Keratinocyte (primary cell): ENCODE measurements around the gene CACNA1F. TPM values are rescaled to one million over a fixed set of nuclear protein-coding genes. Genes with fewer than 3 reads are reported as not detected.

Source experiments
- DNase-seq: peaks from one replicate; pipeline ENCODE4 v3.0.0-alpha.2; 2011; ENCODE audit warnings: low read depth, missing footprints, low spot score
- FAIRE-seq: peaks from 2 replicates; lab custom pipeline; 2011; peaks lifted over from hg19 to GRCh38; lab: Jason Lieb, UNC
- H2AFZ ChIP-seq: 2 replicates; pipeline ENCODE4 v1.6.0; 2012; ENCODE audit warnings: low read length, control low read depth, inconsistent platforms; ENCODE audit not compliant: control insufficient read depth
- H3K27ac ChIP-seq: 2 replicates; pipeline ENCODE4 v1.5.1; 2011; ENCODE audit warnings: low read length; ENCODE audit not compliant: control insufficient read depth, insufficient read depth
- H3K27me3 ChIP-seq: 3 replicates; pipeline ENCODE4 v1.6.0; 2011; ENCODE audit warnings: low read length; ENCODE audit not compliant: control insufficient read depth, insufficient read depth; ENCODE audit errors: extremely low read depth
- H3K36me3 ChIP-seq, 2 experiments: 2 replicates in 1 of 2; 3 replicates in 1 of 2; pipeline ENCODE4 v1.5.1; 2011; ENCODE audit warnings: low read length in 2 of 2, mild to moderate bottlenecking in 1 of 2; ENCODE audit not compliant: control insufficient read depth in 2 of 2, insufficient read depth in 2 of 2; ENCODE audit errors: extremely low read depth in 1 of 2
- H3K4me1 ChIP-seq: 3 replicates; pipeline ENCODE4 v1.5.1; 2011; ENCODE audit warnings: low read length; ENCODE audit not compliant: control insufficient read depth, insufficient read depth; ENCODE audit errors: extremely low read depth
- H3K4me2 ChIP-seq: 3 replicates; pipeline ENCODE4 v1.6.0; 2011; ENCODE audit warnings: low read depth, low read length; ENCODE audit not compliant: control insufficient read depth, insufficient read depth; ENCODE audit errors: extremely low read depth
- H3K4me3 ChIP-seq, 3 experiments: fragments of 200-600 bp in 1 of 3; sonication (generic) in 1 of 3; 2 replicates in 2 of 3; 3 replicates in 1 of 3; pipeline ENCODE4 v1.5.1; 2011 to 2016; ENCODE audit warnings: low read length in 3 of 3, mild to moderate bottlenecking in 3 of 3, control low read depth in 2 of 3, inconsistent platforms in 1 of 3, low read depth in 1 of 3, mixed read lengths in 1 of 3, mixed run types in 1 of 3, moderate library complexity in 1 of 3; ENCODE audit not compliant: control insufficient read depth in 2 of 3, insufficient read depth in 2 of 3; ENCODE audit errors: extremely low read depth in 1 of 3
- H3K79me2 ChIP-seq: 2 replicates; pipeline ENCODE4 v1.6.0; 2012; ENCODE audit warnings: low read length; ENCODE audit not compliant: control insufficient read depth, insufficient read depth
- H3K9ac ChIP-seq: 3 replicates; pipeline ENCODE4 v1.6.0; 2011; ENCODE audit warnings: low read length; ENCODE audit not compliant: control insufficient read depth, insufficient read depth; ENCODE audit errors: extremely low read depth
- H3K9me1 ChIP-seq: 3 replicates; pipeline ENCODE4 v1.6.0; 2011; ENCODE audit warnings: low read length; ENCODE audit not compliant: control insufficient read depth, insufficient read depth; ENCODE audit errors: extremely low read depth
- H3K9me3 ChIP-seq: 2 replicates; pipeline ENCODE4 v1.5.1; 2012; ENCODE audit warnings: low read depth, low read length; ENCODE audit not compliant: control insufficient read depth
- H4K20me1 ChIP-seq: 3 replicates; pipeline ENCODE4 v1.6.0; 2011; ENCODE audit warnings: low read length; ENCODE audit not compliant: control insufficient read depth, insufficient read depth; ENCODE audit errors: extremely low read depth
- EZH2 ChIP-seq: IDR thresholded peaks from one replicate; pipeline ENCODE4 v1.6.1; 2012; ENCODE audit warnings: inconsistent platforms, mild to moderate bottlenecking, low read length, moderate library complexity
- dilution Hi-C: fragments of 300-500 bp; cut with MboI; formaldehyde crosslinking; loops from one replicate; pipeline ENCODE4 v1.7.0; 2020; ENCODE audit warnings: low sequenced_read_pairs; ENCODE audit not compliant: extremely low pct_ligation_motif_present
- polyA plus RNA-seq, 5 experiments: library from polyadenylated mRNA; depleted of rRNA in 3 of 5; stranded (reverse) in 3 of 5; stranded (forward) in 1 of 5; unstranded in 1 of 5; fragments of >200 nt; gene quantifications; 1 replicate in 1 of 5; 2 replicates in 3 of 5; 3 replicates in 1 of 5; pipeline versions ENCODE4 v1.2.1 to v1.2.3, GENCODE V29; 2011 to 2012; ENCODE audit warnings: missing spikeins in 2 of 5, low read depth in 1 of 5, low replicate concordance in 1 of 5
- TF ChIP-seq, protein P1 (sequence below), 3 experiments: IDR thresholded peaks in 1 of 3; conservative IDR thresholded peaks in 1 of 3; optimal IDR thresholded peaks in 1 of 3; 2 replicates in 2 of 3; 3 replicates in 1 of 3; pipeline versions ENCODE3 to v1.5.1; 2011; ENCODE audit warnings: low read length in 3 of 3, mild to moderate bottlenecking in 3 of 3, moderate library complexity in 2 of 3, control low read depth in 1 of 3, inconsistent platforms in 1 of 3; ENCODE audit not compliant: insufficient read depth in 2 of 3; ENCODE audit errors: extremely low read depth in 1 of 3

CACNA1F gene
- polyA plus RNA-seq, 1 donor (not counting 4 experiments of a cell fraction or from before 2014, with no cell fraction given), result not detected

DNA sequence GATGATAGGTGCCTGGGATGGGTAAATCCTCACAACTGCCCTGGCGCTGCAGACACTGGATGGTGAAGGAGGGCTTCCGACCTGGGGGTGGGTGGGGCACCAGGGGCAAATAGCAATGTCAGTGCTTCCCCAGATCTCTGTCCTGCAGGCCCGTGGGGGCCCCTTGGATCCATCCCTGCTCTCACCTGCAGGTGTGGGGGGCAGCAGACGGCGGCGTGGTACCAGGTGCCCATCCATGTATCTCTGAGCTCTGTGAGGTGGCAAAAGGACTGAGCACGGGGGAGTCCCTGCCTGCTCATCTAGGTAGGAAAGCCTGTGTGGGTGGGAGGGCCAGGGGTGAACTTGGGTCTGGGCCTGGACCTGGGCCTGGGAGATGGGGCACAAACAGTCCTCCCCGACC, 26.6 kb downstream of the CACNA1F start:
- Histone ChIP-seq H3K4me2 (no peak overlapping the region), H3K9ac (no peak overlapping the region), H3K4me3 (no peak overlapping the region), H2AFZ (no peak overlapping the region), H3K27ac (no peak overlapping the region), H3K27me3 (no peaks in the 10 kb centered on the region), H3K36me3 (no peaks in the 10 kb centered on the region), H3K9me3 (no peaks in the 10 kb centered on the region), H3K4me1 (no peaks in the 10 kb centered on the region), H4K20me1 (no peaks in the 10 kb centered on the region), H3K79me2 (no peaks in the 10 kb centered on the region), H3K9me1 (no peaks in the 10 kb centered on the region)
- no peak for TF ChIP-seq EZH2
- TF ChIP-seq, protein P1, sequence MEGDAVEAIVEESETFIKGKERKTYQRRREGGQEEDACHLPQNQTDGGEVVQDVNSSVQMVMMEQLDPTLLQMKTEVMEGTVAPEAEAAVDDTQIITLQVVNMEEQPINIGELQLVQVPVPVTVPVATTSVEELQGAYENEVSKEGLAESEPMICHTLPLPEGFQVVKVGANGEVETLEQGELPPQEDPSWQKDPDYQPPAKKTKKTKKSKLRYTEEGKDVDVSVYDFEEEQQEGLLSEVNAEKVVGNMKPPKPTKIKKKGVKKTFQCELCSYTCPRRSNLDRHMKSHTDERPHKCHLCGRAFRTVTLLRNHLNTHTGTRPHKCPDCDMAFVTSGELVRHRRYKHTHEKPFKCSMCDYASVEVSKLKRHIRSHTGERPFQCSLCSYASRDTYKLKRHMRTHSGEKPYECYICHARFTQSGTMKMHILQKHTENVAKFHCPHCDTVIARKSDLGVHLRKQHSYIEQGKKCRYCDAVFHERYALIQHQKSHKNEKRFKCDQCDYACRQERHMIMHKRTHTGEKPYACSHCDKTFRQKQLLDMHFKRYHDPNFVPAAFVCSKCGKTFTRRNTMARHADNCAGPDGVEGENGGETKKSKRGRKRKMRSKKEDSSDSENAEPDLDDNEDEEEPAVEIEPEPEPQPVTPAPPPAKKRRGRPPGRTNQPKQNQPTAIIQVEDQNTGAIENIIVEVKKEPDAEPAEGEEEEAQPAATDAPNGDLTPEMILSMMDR (optimal IDR thresholded peaks at IDR 0.05 in 1 of 3, IDR thresholded peaks at IDR 0.05 in 1 of 3, conservative IDR thresholded peaks at IDR 0.05 in 1 of 3; ENCODE audit: extremely low read depth in 1 of 3, insufficient read depth in 2 of 3, low read length in 3 of 3), result no peak
- DNase-seq, result no peak
- dilution Hi-C loops, result no loop called here
- no peak for FAIRE-seq

DNA sequence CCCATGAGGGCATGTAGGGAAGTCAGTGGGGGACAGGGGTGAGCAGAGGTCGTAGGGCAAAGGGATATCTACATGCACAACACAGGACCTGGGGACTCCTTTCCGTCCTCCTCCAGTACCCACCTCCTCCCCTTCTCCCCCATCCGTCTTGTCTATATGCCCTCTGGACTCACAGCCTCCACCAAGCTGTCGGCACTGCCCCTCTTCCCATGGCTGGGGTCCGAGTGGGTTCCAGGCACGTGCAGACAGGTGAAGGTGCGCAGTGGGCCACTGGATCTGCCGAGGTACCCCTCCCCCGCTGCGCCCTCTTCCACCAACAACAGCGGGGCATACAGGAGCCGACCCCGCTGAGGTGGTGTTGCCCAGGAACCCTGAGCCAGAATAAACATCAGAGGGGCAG, 27.7 kb downstream of the CACNA1F start:
- no peaks in the 10 kb centered on the region for H4K20me1 ChIP-seq
- TF ChIP-seq, protein P1 (optimal IDR thresholded peaks at IDR 0.05 in 1 of 3, IDR thresholded peaks at IDR 0.05 in 1 of 3, conservative IDR thresholded peaks at IDR 0.05 in 1 of 3; ENCODE audit: extremely low read depth in 1 of 3, insufficient read depth in 2 of 3, low read length in 3 of 3), result no peak
- TF ChIP-seq EZH2, result no peak
- DNase-seq, result no peak
- H3K27me3 ChIP-seq, result no peaks in the 10 kb centered on the region
- no peak overlapping the region for H2AFZ ChIP-seq
- H3K4me1 ChIP-seq, result peaks cover 2% of the 10 kb centered on the region
- no peaks in the 10 kb centered on the region for H3K9me1 ChIP-seq
- H3K4me2 ChIP-seq, result no peak overlapping the region
- dilution Hi-C loops, result no loop called here
- no peak for FAIRE-seq
- H3K9ac ChIP-seq, result no peak overlapping the region
- no peak overlapping the region for H3K4me3 ChIP-seq
- no peaks in the 10 kb centered on the region for H3K9me3 ChIP-seq
- no peaks in the 10 kb centered on the region for H3K79me2 ChIP-seq
- H3K27ac ChIP-seq, result no peak overlapping the region
- no peaks in the 10 kb centered on the region for H3K36me3 ChIP-seq
